Vein endothelial cell (primary cell): ENCODE data around the gene KDM1B. TPM values are rescaled to one million over a fixed set of nuclear protein-coding genes. Genes with fewer than 3 reads are reported as not detected.

Experiments used
- small RNA-seq: library from RNA; depleted of rRNA; stranded (forward); fragments of <200 nt; gene quantifications from one replicate; pipeline ENCODE3, GENCODE V24; 2012
- total RNA-seq: library from RNA; depleted of rRNA; stranded (reverse); fragments of >200 nt; gene quantifications from 2 replicates; pipeline ENCODE4 v1.2.3, GENCODE V29; 2012

The KDM1B gene
- 9.5 and 10.5 TPM in 2 replicates for total RNA-seq

GRCh38 chr6:18155150-18155863 lies at the start of gene KDM1B:
Gene KDM1B (plus strand): TSS chr6:18155422. CDS start chr6:18159896, 4,474 bp downstream.

GRCh38 chr6:18122128-18123093 lies 32.8 kb upstream of the KDM1B start, which contains the start of gene NHLRC1:
Gene NHLRC1 (minus strand): TSS chr6:18122677. CDS start chr6:18122606, 71 bp downstream.

GRCh38 chr6:18154507-18155149 lies 594 bp upstream of the KDM1B start, which contains the start of gene TPMT:
Gene TPMT (minus strand): TSS chr6:18155077. CDS start chr6:18149127, 5,950 bp downstream.

GRCh38 chr6:18264219-18264922 lies 109.1 kb downstream of the KDM1B start, which contains the start of gene DEK:
Gene DEK (minus strand): TSS chr6:18264530. CDS start chr6:18263987, 543 bp downstream.

Small RNA genes within 50 kb of the gene (small RNA-seq; reads per million reads assigned to genes)
- gene RF00019, result not detected

Other genes with a start within 250 kb of the KDM1B start
- gene KIF13A, start 167.8 kb upstream of the KDM1B start, total RNA-seq, result 57.2 and 63.9 TPM in 2 replicates
- 1.7 and 2.0 TPM in 2 replicates for gene NHLRC1, start 32.7 kb upstream of the KDM1B start, total RNA-seq
- 8.8 and 11.9 TPM in 2 replicates for gene TPMT, start 345 bp upstream of the KDM1B start, total RNA-seq
- 75.1 and 103 TPM in 2 replicates for gene DEK, start 109.1 kb downstream of the KDM1B start, total RNA-seq
- 75.1 and 108 TPM in 2 replicates for gene RNF144B, start 231.9 kb downstream of the KDM1B start, total RNA-seq